GM19099 (cell line): ENCODE measurements around the gene OOSP1.

Experiments
- POLR2A ChIP-seq: IDR thresholded peaks from 3 replicates; pipeline ENCODE4 v1.6.1; 2011; ENCODE audit warnings: low read depth; ENCODE audit not compliant: insufficient read length; ENCODE audit errors: extremely low read depth

Gene OOSP1

GRCh38 chr11:59984368-59984767 lies 46.1 kb downstream of the OOSP1 start:
- no peak for TF ChIP-seq POLR2A

GRCh38 chr11:59990421-59990820 lies 52.2 kb downstream of the OOSP1 start:
- TF ChIP-seq POLR2A, result no peak

- TF ChIP-seq POLR2A, result no peak
Observed at GRCh38 chr11:59992425-59992824, 54.2 kb downstream of the OOSP1 start.

- TF ChIP-seq POLR2A, result no peak
Observed at GRCh38 chr11:59997800-59998199, 59.6 kb downstream of the OOSP1 start.

- TF ChIP-seq POLR2A, result no peak
Observed at GRCh38 chr11:59999691-60000090, 61.5 kb downstream of the OOSP1 start.

- no peak for TF ChIP-seq POLR2A
Observed at GRCh38 chr11:60003729-60004128, 65.5 kb downstream of the OOSP1 start.

GRCh38 chr11:60005360-60005759 lies 67.1 kb downstream of the OOSP1 start:
- TF ChIP-seq POLR2A, result no peak
